CD1c-positive myeloid dendritic cell (primary cell): Measurements from ENCODE around the gene NEK1.
"Not testable (repeated sequence)": the region's sequence is repeated elsewhere in the genome, so short reads cannot be mapped to it uniquely, and the experiment has no call there.

Experiments used
- DNase-seq: peaks from one replicate; pipeline ENCODE4 v3.0.0-alpha.2; 2016; ENCODE audit errors: extremely low spot score

Gene NEK1

GRCh38 chr4:169494234-169494633 lies 118.1 kb downstream of the NEK1 start:
- DNase-seq, result not testable (repeated sequence)

- DNase-seq, result no peak
These were observed 119.2 kb downstream of the NEK1 start for GRCh38 chr4:169493164-169493524.

GRCh38 chr4:169492436-169493163 lies 119.8 kb downstream of the NEK1 start:
- DNase-seq, result peak; percentile 46

GRCh38 chr4:169491211-169491610 lies 121.2 kb downstream of the NEK1 start:
- DNase-seq, result no peak

- DNase-seq, result no peak
These were observed 123.1 kb downstream of the NEK1 start for GRCh38 chr4:169489306-169489705.

- DNase-seq, result peak; percentile 58
These were observed 126.3 kb downstream of the NEK1 start for GRCh38 chr4:169485791-169486742.

GRCh38 chr4:169485086-169485485 lies 127.3 kb downstream of the NEK1 start:
- no peak for DNase-seq

- no peak for DNase-seq
These were observed 127.9 kb downstream of the NEK1 start for GRCh38 chr4:169484485-169484884.

GRCh38 chr4:169464080-169464479 lies 148.3 kb downstream of the NEK1 start:
- DNase-seq, result no peak

- DNase-seq, result no peak
These were observed 152.3 kb downstream of the NEK1 start for GRCh38 chr4:169460081-169460480.

- DNase-seq, result no peak
These were observed 153.8 kb downstream of the NEK1 start for GRCh38 chr4:169458575-169458974.

GRCh38 chr4:169452644-169453043 lies 159.7 kb downstream of the NEK1 start:
- DNase-seq, result not testable (repeated sequence)

- DNase-seq, result not testable (repeated sequence)
These were observed 163.4 kb downstream of the NEK1 start for GRCh38 chr4:169448935-169449334.

- DNase-seq, result no peak
These were observed 165.6 kb downstream of the NEK1 start for GRCh38 chr4:169446824-169447223.

- no peak for DNase-seq
These were observed 168.6 kb downstream of the NEK1 start for GRCh38 chr4:169443748-169444147.

- DNase-seq, result peak; percentile 21
These were observed 171.9 kb downstream of the NEK1 start for GRCh38 chr4:169440446-169440845.

- no peak for DNase-seq
These were observed 173.1 kb downstream of the NEK1 start for GRCh38 chr4:169439244-169439643.

- no peak for DNase-seq
These were observed 174.3 kb downstream of the NEK1 start for GRCh38 chr4:169438057-169438480.

GRCh38 chr4:169437299-169438047 lies 174.9 kb downstream of the NEK1 start:
- no peak for DNase-seq

GRCh38 chr4:169436734-169437133 lies 175.6 kb downstream of the NEK1 start:
- DNase-seq, result no peak

GRCh38 chr4:169428376-169428775 lies 184.0 kb downstream of the NEK1 start:
- DNase-seq, result no peak

- DNase-seq, result not testable (repeated sequence)
These were observed 184.7 kb downstream of the NEK1 start for GRCh38 chr4:169427727-169428126.
